Measurements from ENCODE around the gene SFXN5. TPM values are rescaled to one million over a fixed set of nuclear protein-coding genes. Genes with fewer than 3 reads are reported as not detected.

SFXN5 gene
- total and polyA plus RNA-seq, 5 experiments from 2014 or later, result 1.7 to 20.0 (median 3.5) TPM

DNA sequence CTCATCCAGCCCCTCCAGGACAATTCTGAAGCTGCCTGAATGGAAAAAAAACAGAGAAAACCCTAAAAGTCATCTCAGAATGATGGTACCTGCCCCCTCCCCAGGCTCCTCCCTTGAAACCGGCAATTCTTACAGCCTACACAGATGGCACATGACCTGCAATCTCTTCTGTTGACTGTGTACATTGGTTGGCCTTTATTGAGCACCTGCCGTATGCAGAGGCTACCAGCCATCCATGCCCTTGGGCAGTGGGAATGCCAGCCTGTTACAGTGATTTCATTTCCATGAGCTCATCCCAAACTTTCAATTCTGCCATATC, 97.1 kb downstream of the SFXN5 start:
- peaks cover 0 to 2% (median 0%) of the 10 kb centered on the region in 4 donors for H3K4me1 Mint-ChIP-seq
- no peak for ATAC-seq
- H3K27ac Mint-ChIP-seq, result peak overlapping the region in 1 of 10 donors; percentile 47

DNA sequence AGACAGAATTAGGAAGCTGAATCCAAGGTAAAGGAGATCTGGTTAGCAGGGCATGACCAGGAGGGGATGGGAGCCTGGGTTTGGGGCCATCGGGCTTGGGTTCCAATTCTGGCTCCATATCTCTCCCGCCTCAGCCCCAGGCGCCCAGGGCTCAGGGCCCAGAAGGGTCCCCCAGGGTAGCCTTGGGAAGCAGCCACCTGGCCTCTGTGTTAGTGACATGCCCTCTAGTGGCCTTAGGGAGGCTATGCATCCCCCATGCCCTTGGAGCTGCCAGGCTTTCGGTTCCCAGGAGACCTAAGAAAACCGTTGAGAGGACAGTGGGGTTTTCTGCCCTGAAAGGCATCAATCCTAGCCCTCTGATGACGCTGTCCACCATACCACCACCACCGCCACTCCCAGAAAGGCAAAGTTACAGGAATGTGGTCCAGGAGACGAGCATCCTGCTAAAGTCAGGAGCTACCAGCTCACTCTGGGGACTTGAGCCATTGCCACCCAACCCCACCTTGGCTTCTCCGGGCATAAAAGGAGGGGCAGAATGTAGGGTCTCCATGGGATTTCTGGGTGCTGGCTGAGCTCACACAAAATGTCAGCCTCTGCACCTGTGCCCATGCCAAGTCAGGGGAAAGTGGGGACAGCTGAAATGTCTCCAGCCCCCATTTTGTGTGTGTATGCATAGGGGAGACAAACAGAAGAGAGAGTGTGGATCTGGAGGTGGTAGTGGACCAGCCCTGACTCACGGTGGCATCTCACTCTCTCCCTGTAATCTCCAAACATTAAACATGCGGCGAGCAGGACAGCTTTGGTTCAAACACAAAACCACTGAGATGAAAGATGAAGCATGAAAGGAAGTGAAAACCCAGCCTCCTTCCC, 97.7 kb downstream of the SFXN5 start:
- Mint-ChIP-seq H3K4me3 (no peak overlapping the region), H3K27ac (no peak overlapping the region), H3K4me1 (peaks cover 0 to 2% (median 0%) of the 10 kb centered on the region in 4 donors), H3K9me3 (no peaks in the 10 kb centered on the region), H3K36me3 (peaks cover 0 to 2% (median 0%) of the 10 kb centered on the region in 3 donors), H3K27me3 (no peaks in the 10 kb centered on the region)
- POLR2A ChIA-PET, result no interaction called here
- ATAC-seq (peak; percentile 36 to 72), DNase-seq (peak in 3 of 10 donors; percentile 18 to 28 (median 27))

More for the DNA sequence above, 97.1 kb downstream of the SFXN5 start:
- POLR2A ChIA-PET, result no interaction called here
- H3K9me3 Mint-ChIP-seq, result no peaks in the 10 kb centered on the region
- DNase-seq, result no peak
- H3K4me3 Mint-ChIP-seq, result no peak overlapping the region
- peaks cover 0 to 2% (median 0%) of the 10 kb centered on the region in 3 donors for H3K36me3 Mint-ChIP-seq
- no peaks in the 10 kb centered on the region for H3K27me3 Mint-ChIP-seq

GRCh38 chr2:72973137-72973535, 98.4 kb downstream of the SFXN5 start:
- ATAC-seq, result no peak
- POLR2A ChIA-PET, result no interaction called here
- DNase-seq, result no peak
- no peaks in the 10 kb centered on the region for H3K27me3 Mint-ChIP-seq
- H3K27ac Mint-ChIP-seq, result no peak overlapping the region
- no peaks in the 10 kb centered on the region for H3K9me3 Mint-ChIP-seq
- H3K4me1 Mint-ChIP-seq, result peaks cover 0 to 2% (median 0%) of the 10 kb centered on the region in 4 donors
- H3K36me3 Mint-ChIP-seq, result peaks cover 0 to 2% (median 0%) of the 10 kb centered on the region in 3 donors
- no peak overlapping the region for H3K4me3 Mint-ChIP-seq

GRCh38 chr2:72972352-72973136, 99.0 kb downstream of the SFXN5 start:
- POLR2A ChIA-PET, result no interaction called here
- DNase-seq, result no peak
- Mint-ChIP-seq H3K9me3 (no peaks in the 10 kb centered on the region), H3K4me1 (peaks cover 0 to 2% (median 0%) of the 10 kb centered on the region in 4 donors), H3K27ac (no peak overlapping the region), H3K27me3 (no peaks in the 10 kb centered on the region), H3K36me3 (peaks cover 0 to 2% (median 0%) of the 10 kb centered on the region in 3 donors), H3K4me3 (no peak overlapping the region)
- no peak for ATAC-seq

- Mint-ChIP-seq H3K36me3 (peaks cover 0 to 2% (median 0%) of the 10 kb centered on the region in 3 donors), H3K27ac (no peak overlapping the region), H3K4me1 (peaks cover 0 to 2% (median 0%) of the 10 kb centered on the region in 4 donors), H3K27me3 (no peaks in the 10 kb centered on the region), H3K9me3 (no peaks in the 10 kb centered on the region), H3K4me3 (no peak overlapping the region)
- POLR2A ChIA-PET, result no interaction called here
- DNase-seq (no peak), ATAC-seq (no peak)
These were observed 100.5 kb downstream of the SFXN5 start for GRCh38 chr2:72971036-72971435.

- no peaks in the 10 kb centered on the region for H3K4me1 Mint-ChIP-seq
- H3K27ac Mint-ChIP-seq, result peak overlapping the region in 1 of 10 donors; percentile 9
- H3K4me3 Mint-ChIP-seq, result no peak overlapping the region
- H3K36me3 Mint-ChIP-seq, result peaks cover 0 to 2% (median 0%) of the 10 kb centered on the region in 3 donors
- H3K9me3 Mint-ChIP-seq, result no peaks in the 10 kb centered on the region
- DNase-seq (no peak), ATAC-seq (no peak)
- H3K27me3 Mint-ChIP-seq, result no peaks in the 10 kb centered on the region
- POLR2A ChIA-PET, result no interaction called here
These were observed 101.8 kb downstream of the SFXN5 start for GRCh38 chr2:72969706-72970105.

- no peaks in the 10 kb centered on the region for H3K4me1 Mint-ChIP-seq
- H3K27ac Mint-ChIP-seq, result no peak overlapping the region
- no peaks in the 10 kb centered on the region for H3K27me3 Mint-ChIP-seq
- DNase-seq, result no peak
- no peak overlapping the region for H3K4me3 Mint-ChIP-seq
- H3K36me3 Mint-ChIP-seq, result no peaks in the 10 kb centered on the region
- POLR2A ChIA-PET, result no interaction called here
- H3K9me3 Mint-ChIP-seq, result no peaks in the 10 kb centered on the region
- no peak for ATAC-seq
These were observed 103.2 kb downstream of the SFXN5 start for GRCh38 chr2:72968286-72968685.

DNA sequence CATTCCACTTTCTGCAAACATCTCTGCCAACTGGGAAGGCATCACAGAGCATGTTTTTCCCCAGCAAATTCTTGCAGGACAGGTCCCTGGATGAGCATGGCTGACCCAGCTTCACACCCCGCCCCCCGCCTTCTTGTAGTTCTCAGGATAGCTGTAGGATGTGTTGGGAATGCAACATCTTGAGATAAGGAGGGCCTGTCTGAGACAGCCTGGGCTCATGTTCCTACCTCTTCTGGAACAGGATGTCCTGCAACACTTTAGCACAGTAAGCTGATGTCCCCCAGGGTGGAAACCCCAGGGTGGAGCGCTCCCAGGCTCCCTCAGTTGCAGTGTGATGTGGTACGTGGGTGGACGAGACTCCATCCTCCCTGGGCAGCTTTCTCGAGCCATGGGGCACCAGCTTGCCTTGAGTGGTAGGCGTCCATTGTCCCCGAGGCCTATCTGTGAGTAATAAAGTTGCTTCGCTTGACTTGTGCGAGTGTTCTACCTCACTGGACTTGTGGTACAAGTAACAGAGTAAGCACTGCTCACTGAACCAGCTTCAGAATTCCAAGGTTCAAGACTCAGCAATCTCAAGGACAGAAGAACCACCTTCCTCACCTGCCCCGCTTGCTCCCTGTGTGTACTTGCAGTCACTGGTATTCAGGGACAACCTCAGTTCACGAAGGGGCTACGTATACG, 105.6 kb downstream of the SFXN5 start:
- DNase-seq, result no peak
- ATAC-seq, result no peak
- Mint-ChIP-seq H3K4me1 (no peaks in the 10 kb centered on the region), H3K36me3 (no peaks in the 10 kb centered on the region), H3K4me3 (no peak overlapping the region), H3K9me3 (no peaks in the 10 kb centered on the region), H3K27me3 (no peaks in the 10 kb centered on the region), H3K27ac (no peak overlapping the region)
- POLR2A ChIA-PET, result no interaction called here

DNA sequence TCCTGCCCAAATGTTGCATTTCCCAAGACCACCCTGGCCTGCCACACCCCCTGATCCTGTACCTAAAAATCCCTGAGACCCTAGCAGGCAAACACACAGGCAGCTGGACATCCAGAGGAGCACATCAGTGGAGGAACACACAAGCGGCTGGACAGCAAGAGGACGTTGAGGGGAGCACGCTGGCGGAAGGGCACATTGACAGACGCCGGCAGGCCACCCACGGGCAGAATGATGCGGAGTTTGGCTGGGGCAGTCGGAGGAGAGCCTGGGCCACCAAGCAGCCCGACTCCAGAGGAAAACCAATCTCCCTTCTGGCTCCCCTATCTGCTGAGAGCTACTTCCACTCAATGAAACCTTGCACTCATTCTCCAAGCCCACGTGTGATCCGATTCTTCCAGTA, 106.5 kb downstream of the SFXN5 start:
- POLR2A ChIA-PET, result no interaction called here
- DNase-seq (no peak), ATAC-seq (no peak)
- H3K4me3 Mint-ChIP-seq, result no peak overlapping the region
- H3K4me1 Mint-ChIP-seq, result peaks cover 0 to 4% (median 0%) of the 10 kb centered on the region in 4 donors
- no peak overlapping the region for H3K27ac Mint-ChIP-seq
- no peaks in the 10 kb centered on the region for H3K9me3 Mint-ChIP-seq
- no peaks in the 10 kb centered on the region for H3K27me3 Mint-ChIP-seq
- no peaks in the 10 kb centered on the region for H3K36me3 Mint-ChIP-seq

DNA sequence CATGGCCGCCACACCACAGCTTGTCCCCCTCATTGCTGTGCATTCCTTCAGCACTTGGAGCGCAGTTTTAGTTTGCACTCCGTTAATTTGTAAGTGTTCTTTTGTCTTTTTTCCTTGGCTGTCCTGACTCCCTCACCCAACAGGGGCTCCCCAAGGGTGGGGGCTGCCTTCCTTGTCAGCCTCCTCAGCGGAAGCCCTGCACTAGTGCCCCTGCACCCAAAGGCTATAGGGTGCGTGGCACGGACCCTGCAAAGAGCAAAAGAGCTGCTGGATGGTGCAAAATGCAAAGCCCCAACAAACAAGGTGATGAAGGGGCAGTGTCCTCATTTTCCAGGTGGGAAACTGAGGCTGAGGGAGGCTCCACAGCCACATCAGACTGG, 107.4 kb downstream of the SFXN5 start:
- Mint-ChIP-seq H3K4me1 (peaks cover 0 to 4% (median 0%) of the 10 kb centered on the region in 4 donors), H3K9me3 (no peaks in the 10 kb centered on the region), H3K36me3 (no peaks in the 10 kb centered on the region), H3K27me3 (no peaks in the 10 kb centered on the region), H3K27ac (no peak overlapping the region), H3K4me3 (no peak overlapping the region)
- no peak for ATAC-seq
- POLR2A ChIA-PET, result no interaction called here
- no peak for DNase-seq

DNA sequence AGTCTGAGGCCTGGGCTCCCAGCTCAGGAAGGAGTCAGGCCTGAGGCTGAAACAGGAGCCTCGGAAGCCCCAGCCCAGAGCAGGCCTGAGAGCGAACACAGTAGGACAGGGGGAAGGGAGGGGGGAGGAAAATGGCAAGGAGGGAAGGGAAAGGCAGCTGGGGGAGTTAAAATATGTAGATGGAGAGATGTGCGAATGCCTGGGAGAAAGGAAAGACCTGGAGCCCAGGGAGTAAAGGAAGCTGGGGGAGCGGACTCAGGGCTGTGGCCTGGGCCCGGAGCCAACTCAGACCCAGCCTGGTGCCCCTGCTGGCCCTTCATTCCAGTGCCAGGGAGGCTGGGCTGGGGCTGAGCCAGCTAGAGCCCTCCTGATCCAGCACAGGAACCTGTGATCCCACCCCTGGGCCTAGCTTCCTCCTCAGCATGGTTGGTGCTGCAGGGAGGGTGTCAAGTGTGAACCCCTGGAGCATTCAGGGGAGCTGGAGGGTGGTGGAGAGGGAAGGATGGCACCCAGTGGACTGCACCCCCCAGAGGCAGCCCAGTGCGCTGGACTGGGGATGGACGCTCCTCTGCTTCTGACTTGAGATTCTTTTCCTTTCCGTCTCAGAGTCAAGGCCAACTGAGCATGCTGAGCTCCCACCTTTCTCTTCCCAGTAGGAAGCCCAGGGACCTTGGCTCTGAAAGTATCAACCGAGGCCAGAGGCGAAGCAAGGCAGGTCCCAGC, 107.9 kb downstream of the SFXN5 start:
- H3K4me3 Mint-ChIP-seq, result no peak overlapping the region
- no peak overlapping the region for H3K27ac Mint-ChIP-seq
- no peaks in the 10 kb centered on the region for H3K36me3 Mint-ChIP-seq
- POLR2A ChIA-PET, result no interaction called here
- DNase-seq, result no peak
- H3K9me3 Mint-ChIP-seq, result no peaks in the 10 kb centered on the region
- peaks cover 0 to 4% (median 0%) of the 10 kb centered on the region in 4 donors for H3K4me1 Mint-ChIP-seq
- H3K27me3 Mint-ChIP-seq, result no peaks in the 10 kb centered on the region
- no peak for ATAC-seq

GRCh38 chr2:72962911-72963310, 108.6 kb downstream of the SFXN5 start:
- H3K27me3 Mint-ChIP-seq, result no peaks in the 10 kb centered on the region
- no peak overlapping the region for H3K27ac Mint-ChIP-seq
- no peak for ATAC-seq
- DNase-seq, result no peak
- H3K4me3 Mint-ChIP-seq, result no peak overlapping the region
- POLR2A ChIA-PET, result no interaction called here
- H3K36me3 Mint-ChIP-seq, result no peaks in the 10 kb centered on the region
- H3K4me1 Mint-ChIP-seq, result peaks cover 0 to 4% (median 0%) of the 10 kb centered on the region in 4 donors
- H3K9me3 Mint-ChIP-seq, result no peaks in the 10 kb centered on the region

All from naive thymus-derived CD8-positive, alpha-beta T cell (primary cell).